Dermis blood vessel endothelial cell (primary cell): ENCODE data around the gene CCDC149. TPM values are rescaled to one million over a fixed set of nuclear protein-coding genes. Genes with fewer than 3 reads are reported as not detected.

Experiments
- DNase-seq: peaks from one replicate; pipeline ENCODE4 v3.0.0; 2010
- total RNA-seq: library from RNA; depleted of rRNA; stranded (reverse); fragments of >200 nt; gene quantifications from 2 replicates; pipeline ENCODE4 v1.2.3, GENCODE V29; 2014

CCDC149 gene
- total RNA-seq, 1 donor from 2014 or later: 13.3 TPM

- DNase-seq: no peak
Observed at GRCh38 chr4:24799544-24800324, 113.1 kb downstream of the CCDC149 start.

DNA sequence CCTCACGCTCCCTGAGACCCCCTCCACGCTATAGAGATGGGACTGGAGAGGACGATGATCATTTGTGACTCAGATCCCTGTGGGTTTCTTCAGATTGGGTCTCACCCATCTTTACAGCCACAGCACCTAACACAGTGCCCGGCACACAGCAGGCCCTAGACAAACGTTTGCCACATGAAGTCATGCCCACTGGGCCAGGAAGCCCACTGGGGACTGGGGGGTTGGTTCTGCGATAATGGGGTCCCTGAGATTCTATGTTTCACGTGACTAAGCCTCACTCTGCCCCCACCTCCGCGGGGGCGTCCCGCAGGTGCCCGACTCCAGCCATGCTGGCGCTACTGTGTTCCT, 113.7 kb downstream of the CCDC149 start:
- no peak for DNase-seq

GRCh38 chr4:24798036-24798610, 114.7 kb downstream of the CCDC149 start:
- no peak for DNase-seq

DNA sequence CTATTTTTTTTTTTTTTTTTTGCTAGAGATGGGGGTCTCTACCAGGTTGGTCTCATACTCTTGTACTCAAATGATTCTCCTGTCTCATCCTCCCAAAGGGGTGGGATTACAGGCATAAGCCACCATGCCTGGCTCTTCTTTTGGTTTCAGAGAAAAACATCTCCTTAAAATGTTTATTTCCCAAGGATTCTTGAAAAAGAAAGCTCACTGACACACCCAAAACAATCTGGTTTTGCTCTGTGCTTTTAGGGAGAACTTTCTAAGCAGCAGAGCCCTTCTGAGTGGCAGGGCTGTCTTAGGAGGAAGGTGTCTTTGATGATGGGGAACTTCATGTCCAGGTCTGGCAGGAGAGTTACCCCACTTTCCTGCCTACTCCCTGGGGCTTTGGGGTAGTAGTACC, 116.2 kb downstream of the CCDC149 start:
- DNase-seq: no peak

DNA sequence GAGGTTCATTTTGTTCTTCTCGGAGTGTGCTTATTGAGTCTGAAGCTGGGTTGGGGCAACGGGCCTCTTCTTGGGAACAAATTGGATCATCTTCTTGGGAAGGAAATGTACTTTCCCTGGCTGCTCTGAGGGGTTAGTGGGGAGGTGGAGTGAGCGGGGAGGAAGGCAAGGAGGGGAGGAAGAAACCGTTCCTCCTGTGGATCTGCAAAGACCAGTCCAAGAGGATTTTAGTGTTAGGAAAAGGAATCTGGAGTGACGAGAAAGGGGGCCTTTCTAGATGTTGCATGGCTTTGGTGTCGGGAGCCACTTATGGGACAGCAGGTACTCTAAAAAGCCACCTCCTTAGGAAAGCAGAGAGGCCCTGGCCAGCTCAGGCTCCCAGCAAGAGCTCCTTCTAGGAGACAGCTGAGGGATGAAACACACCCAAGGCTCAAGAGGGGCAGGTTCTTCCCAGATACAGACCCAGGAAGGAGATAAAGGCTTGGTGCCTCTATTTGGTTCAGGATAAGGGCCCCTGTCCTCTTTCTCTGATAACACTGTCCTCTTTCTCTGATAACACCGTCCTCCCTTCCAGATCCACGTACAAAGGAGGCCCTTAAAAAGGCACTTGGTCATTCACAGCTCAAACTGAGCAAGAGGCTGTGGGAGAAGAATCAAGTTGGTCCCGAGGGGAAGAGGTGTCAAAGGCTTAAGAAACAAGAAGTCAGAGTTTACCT, 117.0 kb downstream of the CCDC149 start:
- DNase-seq: no peak

- DNase-seq: peak; percentile 10
Observed at GRCh38 chr4:24794916-24795665, 117.8 kb downstream of the CCDC149 start, which contains the start of gene SOD3. Gene SOD3 (plus strand): TSS chr4:24795573. CDS start chr4:24799522, 3,949 bp downstream.

- DNase-seq: no peak
Observed at GRCh38 chr4:24794480-24794879, 118.4 kb downstream of the CCDC149 start.

- no peak for DNase-seq
Observed at GRCh38 chr4:24794051-24794450, 118.8 kb downstream of the CCDC149 start.

DNA sequence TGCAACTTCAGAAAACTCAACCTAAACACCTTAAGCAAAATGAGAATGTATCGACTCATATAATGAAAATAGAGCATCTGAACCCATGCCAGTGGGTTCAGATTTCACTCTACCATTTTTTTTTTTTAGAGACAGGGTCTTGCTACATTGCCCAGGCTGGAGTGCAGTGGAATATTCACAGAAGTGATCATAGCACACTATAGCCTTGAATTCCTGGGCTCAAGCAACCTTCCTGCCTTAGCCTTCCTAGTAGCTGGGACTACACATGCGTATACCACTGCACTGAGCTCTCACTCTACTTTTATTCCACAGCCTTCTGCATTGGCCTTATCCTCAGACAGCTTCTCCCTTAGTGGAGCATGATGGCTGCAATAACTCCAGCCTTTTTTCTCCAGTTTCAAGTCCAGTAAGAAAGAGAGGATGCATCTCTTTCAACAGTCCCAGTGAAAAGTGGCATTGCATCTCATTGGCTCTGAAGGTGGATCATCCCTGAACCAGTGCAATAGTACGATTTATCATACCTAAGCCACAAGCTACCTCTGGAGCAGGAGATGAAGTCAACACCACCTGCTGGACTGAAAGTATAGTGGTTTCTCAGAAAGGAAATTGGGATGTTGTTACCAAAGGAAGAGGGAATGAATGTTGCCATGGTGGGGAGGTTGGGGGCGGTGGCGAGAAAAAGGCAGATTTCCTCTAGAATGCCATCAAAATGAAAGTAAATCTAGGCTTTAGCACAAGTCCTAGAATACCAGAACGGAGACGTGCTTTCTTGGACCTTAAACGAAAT, 119.4 kb downstream of the CCDC149 start:
- peak; percentile 10 for DNase-seq

DNA sequence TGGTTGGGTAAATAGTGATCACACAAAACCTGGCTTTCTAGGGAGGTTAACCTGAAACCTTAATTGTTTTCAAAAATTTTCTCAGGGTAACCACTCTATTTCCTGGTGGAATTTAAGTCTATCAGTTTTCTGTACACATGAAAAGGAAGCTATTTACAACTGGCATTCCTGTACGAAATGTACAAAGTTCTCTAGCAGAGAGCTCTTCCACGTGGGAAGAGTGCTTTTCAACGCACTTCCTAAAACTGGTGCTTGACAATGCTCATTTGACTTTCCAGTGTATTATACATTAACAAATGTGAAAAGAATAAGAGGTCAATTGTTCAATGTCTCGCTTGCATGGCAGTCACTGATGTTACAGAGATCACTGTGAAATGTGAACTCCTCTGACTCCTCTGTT, 120.3 kb downstream of the CCDC149 start:
- no peak for DNase-seq

DNA sequence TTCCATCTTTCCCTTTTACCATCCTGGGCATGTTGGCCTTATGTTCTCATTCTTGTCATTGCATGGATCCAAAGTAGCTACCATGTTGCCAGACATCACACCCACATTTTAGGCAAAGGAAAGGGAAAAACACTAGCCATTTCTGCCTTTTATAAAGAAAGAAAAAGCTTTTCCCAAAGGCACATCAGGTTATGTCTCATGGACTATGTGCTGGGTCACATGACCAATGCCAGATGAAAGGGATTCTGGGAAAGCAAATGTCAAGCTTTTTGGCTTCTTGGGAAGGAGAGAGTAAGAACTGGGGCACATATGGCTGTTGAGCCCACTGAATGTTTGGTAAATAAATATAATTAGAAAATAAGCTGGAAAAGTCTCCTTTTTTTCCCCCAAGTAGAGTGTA, 121.8 kb downstream of the CCDC149 start:
- no peak for DNase-seq

DNA sequence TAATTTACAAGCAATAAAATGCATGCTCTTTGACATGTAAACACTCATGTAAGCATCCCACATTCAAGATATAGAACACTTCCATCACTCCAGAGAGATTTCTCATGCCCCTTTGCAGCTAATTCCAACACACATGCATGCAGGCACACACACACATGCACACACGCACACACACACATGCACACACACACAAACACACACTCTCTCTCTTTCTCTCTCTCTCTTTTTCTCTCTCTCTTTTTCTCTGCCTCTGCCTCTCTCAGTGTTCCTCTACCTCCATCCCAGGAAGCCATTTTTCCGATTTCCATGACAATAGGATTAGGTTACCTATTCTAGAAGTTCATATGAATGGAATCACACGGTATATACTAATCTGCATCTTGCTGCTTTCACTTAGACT, 129.3 kb downstream of the CCDC149 start:
- DNase-seq: no peak

DNA sequence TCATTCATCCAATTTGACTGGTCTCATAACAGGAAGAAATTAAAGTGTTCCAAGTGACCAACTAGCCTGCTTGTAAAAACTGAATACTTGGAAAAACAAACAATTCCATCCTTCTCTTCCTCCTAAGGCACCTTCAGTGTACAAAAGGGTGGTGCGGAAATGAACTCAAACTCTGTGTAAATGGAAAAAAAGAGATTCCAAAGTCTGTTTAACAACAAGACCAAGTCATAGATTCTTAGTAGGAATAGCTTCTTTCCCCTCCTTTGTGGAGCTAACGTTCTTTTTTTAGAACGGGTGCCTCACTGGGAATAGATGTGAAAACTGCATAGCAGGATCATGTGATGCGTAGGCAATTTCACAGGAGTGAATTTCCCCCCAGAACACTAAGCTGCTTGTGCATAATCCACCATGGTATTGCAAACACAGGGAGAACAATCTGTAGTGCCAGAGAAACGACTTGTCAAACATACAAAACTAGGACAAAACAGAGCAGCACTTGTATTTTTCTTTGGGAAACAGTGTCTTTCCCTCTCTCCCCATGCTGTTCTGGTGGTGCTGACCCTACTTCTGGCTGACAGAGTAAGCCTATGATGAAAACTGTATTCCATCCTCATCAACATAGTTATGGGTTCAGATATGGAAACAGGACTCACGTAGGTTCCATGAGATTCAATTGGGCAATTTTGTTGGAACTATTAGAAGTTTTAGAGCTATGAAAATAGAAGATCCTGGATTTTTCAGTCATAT, 130.7 kb downstream of the CCDC149 start:
- DNase-seq: peak; percentile 13

DNA sequence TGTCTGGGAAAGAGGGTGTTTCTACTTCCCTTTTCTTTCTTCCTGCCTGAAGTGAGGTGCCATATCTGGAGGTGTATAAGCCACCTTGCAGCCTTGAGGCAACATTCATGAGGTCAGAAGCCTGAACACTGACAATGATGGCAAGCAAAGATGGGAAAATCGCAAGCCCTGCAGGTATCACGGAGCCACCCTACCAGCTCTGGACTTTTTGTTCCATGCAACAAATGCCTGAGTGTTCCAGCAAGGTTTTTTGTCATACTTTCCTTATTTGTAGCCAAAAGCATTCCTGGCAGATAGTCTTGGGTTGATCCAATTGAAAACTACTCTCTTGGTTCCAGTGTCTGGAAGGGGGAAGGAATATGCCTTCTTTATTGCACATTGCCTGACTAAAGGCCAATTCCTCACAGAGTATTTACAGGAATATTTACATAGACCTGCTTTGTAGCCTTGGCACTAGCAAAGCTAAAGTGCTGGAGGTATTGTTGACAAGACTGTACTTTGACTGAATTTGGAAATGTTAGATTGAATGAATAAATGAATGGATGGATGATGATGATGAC, 131.8 kb downstream of the CCDC149 start:
- DNase-seq: no peak

DNA sequence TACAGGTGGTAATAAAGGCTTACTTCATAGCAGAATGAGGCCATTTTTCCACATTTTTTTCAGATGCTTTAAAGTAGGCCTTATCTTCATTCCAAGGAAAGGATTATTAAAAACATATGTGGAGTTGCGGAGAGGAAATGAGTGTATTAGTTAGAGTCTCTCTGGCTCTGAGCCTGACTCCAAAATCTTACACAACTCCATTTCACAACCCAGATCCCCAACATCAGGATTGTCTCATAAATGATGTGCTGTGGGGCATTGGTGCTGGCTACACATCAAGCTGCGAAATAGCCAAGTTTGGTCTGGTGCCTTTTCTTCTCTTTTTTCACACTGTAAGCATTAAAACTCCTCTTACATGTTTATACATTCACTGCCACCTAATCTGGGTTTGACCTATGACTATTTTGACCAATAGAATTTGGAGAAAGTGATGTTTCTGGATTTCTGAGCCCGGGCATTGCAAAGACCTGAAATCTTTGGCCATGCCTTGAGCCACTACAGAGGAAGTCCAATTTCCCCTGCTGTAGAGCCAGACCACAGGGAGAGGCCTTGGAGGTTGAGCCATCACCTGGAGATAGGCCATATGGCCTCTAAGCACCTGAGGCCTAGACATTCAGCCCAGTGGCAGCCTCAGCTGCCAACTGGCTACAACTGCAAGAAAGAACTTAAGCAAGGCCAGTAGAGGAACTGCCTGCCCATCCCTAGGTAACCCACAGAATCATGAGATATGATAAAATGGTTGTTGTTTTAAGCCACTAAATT, 134.2 kb downstream of the CCDC149 start:
- no peak for DNase-seq

DNA sequence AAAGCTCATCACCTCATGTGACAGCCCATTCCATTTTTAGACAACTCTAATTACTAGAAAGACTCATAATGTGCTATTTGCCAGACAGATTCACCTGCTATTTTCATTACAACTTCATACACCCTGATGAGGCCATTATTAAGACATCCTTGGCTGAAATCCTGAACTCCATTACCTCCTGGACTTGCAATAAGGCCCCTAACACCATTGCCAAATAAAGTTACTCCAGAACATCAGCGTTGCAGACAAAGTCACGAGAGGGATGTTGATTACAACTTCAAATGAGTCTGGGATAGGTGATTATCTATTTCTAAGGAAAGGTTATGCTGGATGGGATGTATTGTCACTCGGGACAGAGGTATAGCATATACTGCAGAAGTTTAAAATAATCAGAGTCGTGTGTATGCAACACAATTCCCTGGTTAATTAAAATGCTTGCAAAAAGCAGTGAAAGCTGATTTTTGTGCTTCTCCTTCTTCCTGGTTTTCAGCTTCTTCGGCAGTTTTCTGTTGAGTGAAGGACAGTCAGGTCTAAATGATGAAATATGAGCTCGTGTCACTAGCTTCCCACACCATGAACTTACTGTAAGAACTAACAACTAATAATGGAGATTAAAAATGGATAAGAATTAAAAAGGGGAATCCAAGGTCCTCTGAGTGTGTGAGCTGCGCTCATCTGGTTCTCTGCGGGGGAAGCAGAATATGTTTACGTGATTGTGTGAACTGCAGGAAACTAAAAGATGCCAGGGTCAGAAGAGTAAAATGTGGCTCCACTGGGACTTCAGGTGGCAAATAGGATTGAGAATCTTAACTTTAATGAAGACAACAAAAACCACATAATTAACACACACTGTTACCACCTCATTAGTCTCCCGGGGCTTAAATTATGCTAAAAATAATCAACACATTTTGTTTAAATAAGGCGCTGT, 135.0 kb downstream of the CCDC149 start:
- no peak for DNase-seq

DNA sequence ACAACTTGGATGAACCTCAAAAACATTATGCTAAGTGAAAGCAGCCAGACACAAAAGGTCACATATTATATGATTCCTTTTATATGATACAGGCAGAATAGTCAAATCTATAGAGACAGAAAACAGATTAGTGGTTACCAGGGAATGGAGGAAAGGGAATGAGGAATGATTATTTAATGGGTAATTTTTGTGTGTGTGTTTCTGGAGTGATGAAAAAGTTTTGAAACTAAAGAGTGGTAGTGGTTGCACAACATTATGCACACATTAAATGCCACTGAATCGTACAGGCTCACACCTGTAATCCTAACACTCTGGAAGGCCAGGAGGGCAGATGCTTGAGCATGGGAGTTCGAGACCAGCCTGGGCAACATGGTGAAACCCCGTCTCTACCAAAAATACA, 137.1 kb downstream of the CCDC149 start:
- DNase-seq: no peak

GRCh38 chr4:24775032-24775605, 137.7 kb downstream of the CCDC149 start:
- no peak for DNase-seq

DNA sequence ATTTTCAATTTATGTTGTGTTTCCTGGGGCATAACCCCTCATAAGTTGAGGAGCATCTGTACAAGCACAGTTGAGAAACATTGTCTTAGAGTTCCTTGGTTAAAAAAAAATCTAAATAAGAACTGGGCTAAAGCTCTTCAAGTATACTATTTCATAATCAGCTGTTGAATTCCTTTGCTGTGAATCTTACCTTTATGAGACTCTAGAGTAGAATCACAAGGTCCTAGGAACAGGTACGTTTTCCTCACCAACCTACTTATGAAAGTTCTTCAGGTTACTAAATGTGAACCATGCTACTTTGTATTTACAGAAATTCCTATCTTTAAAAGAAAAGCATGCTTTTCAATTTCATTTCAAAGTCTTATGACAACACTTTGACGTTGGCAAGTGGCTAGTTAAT, 138.4 kb downstream of the CCDC149 start:
- no peak for DNase-seq
